ENCODE measurements around the gene SLC25A51. TPM values are rescaled to one million over a fixed set of nuclear protein-coding genes. Genes with fewer than 3 reads are reported as not detected.

The SLC25A51 gene
- total RNA-seq, 1 experiment from 2014 or later = 12.9 TPM

DNA sequence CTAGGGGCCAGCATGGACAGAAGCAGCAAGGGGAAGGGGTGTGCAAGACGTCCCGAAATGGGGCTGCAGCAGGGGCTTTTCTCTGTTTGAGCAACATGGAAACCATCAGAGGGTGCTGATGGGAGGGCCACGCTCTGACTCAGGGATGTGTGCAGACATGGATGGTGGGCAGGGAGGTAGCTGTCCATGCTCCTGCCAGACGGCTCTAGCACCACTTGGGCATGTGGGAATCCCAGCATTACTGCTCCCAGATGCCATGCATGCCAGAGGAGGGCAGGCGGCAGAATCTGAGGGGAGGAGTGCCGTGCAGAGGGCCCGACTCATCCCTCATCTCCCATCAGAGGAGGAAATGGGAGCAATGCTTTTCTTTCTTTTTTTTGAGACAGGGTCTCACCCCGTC, 45.6 kb upstream of the SLC25A51 start:
- Histone ChIP-seq H3K79me2 (ENCODE audit: insufficient read depth, low read length) (no peaks in the 10 kb centered on the region), H3K27ac (ENCODE audit: insufficient read length, low read depth, low read length) (no peak overlapping the region), H3K79me1 (ENCODE audit: insufficient read depth, low read depth, low read length, poor library complexity, severe bottlenecking) (no peaks in the 10 kb centered on the region), H3K4ac (ENCODE audit: low read depth, low read length) (no peak overlapping the region), H3K4me2 (ENCODE audit: insufficient read depth, insufficient read length, low read length) (no peak overlapping the region), H2AK5ac (ENCODE audit: insufficient read length, low read length) (no peak overlapping the region), H3K9me3 (ENCODE audit: control insufficient read depth, low read depth, low read length) (no peaks in the 10 kb centered on the region), H2BK15ac (ENCODE audit: low read depth, low read length) (no peak overlapping the region), H3T11ph (ENCODE audit: low read length) (no peak overlapping the region), H4K8ac (replicated peaks; ENCODE audit: insufficient read length, low read depth, low read length) (no peak overlapping the region), H4K91ac (ENCODE audit: insufficient read length, low read depth, low read length) (no peak overlapping the region), H3K9ac (ENCODE audit: extremely low read depth, insufficient read length, low read length) (no peak overlapping the region), H3K4me1 (ENCODE audit: insufficient read depth, low read length) (no peaks in the 10 kb centered on the region), H3K27me3 (ENCODE audit: insufficient read depth, low read length) (no peaks in the 10 kb centered on the region), H2AFZ (ENCODE audit: low read length) (no peak overlapping the region), H3K56ac (ENCODE audit: insufficient read length, low read depth, low read length) (no peak overlapping the region), H4K5ac (ENCODE audit: insufficient read length, low read depth, low read length) (no peak overlapping the region), H3K23me2 (ENCODE audit: insufficient read length, low read depth, low read length, poor library complexity, severe bottlenecking) (no peaks in the 10 kb centered on the region), H4K20me1 (ENCODE audit: control insufficient read depth, insufficient read depth, insufficient read length) (no peaks in the 10 kb centered on the region), H2BK20ac (ENCODE audit: low read depth, low read length, poor library complexity, severe bottlenecking) (no peak overlapping the region), H2BK5ac (ENCODE audit: insufficient read length, low read length) (no peak overlapping the region), H3K18ac (ENCODE audit: insufficient read length, low read depth, low read length) (no peak overlapping the region), H2BK12ac (ENCODE audit: insufficient read length, low read depth, low read length) (no peak overlapping the region), H3K23ac (ENCODE audit: insufficient read length, low read depth, low read length) (no peak overlapping the region), H3K14ac (ENCODE audit: insufficient read depth, low read length) (no peak overlapping the region), H2BK120ac (ENCODE audit: low read depth, low read length, poor library complexity, severe bottlenecking) (no peak overlapping the region)
- Mint-ChIP-seq H3K36me3 (ENCODE audit: insufficient read depth in 1 of 3, low read depth in 3 of 3) (peaks cover 3 to 59% (median 31%) of the 10 kb centered on the region in 3 experiments; a peak in 6 of 7 replicates), H3K4me3 (no peak overlapping the region), H3K4me1 (peaks cover 11 to 13% of the 10 kb centered on the region in 2 experiments), H3K9me3 (no peaks in the 10 kb centered on the region), H3K27ac (peak overlapping the region in 1 of 3 experiments; percentile 70; a peak in 2 of 7 replicates), H3K27me3 (ENCODE audit: low read depth) (no peaks in the 10 kb centered on the region; the same call in 1 of the 2 replicates)
- DNase-seq = no peak
- TF ChIP-seq, protein P1, sequence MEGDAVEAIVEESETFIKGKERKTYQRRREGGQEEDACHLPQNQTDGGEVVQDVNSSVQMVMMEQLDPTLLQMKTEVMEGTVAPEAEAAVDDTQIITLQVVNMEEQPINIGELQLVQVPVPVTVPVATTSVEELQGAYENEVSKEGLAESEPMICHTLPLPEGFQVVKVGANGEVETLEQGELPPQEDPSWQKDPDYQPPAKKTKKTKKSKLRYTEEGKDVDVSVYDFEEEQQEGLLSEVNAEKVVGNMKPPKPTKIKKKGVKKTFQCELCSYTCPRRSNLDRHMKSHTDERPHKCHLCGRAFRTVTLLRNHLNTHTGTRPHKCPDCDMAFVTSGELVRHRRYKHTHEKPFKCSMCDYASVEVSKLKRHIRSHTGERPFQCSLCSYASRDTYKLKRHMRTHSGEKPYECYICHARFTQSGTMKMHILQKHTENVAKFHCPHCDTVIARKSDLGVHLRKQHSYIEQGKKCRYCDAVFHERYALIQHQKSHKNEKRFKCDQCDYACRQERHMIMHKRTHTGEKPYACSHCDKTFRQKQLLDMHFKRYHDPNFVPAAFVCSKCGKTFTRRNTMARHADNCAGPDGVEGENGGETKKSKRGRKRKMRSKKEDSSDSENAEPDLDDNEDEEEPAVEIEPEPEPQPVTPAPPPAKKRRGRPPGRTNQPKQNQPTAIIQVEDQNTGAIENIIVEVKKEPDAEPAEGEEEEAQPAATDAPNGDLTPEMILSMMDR (conservative IDR thresholded peaks at IDR 0.05) = no peak
- WGBS (ENCODE audit: extremely low coverage, insufficient read length, low lambda C conversion rate) = no CpG with 5 or more reads among the region's 8 CpGs

Data from H9 (cell line).